Ascending aorta (tissue), 2 donors: ENCODE data around the gene HMG20A. TPM values are rescaled to one million over a fixed set of nuclear protein-coding genes. Genes with fewer than 3 reads are reported as not detected.

ENCODE experiments used
- DNase-seq, 2 donors: peaks; one replicate each; pipeline ENCODE4 v3.0.0-alpha.2; 2019; ENCODE audit warnings: low spot score in 2 of 2
- H3K27ac ChIP-seq, 2 donors: fragments of 200-600 bp; sonication (generic); one replicate each; pipeline ENCODE4 v1.5.1; 2016 to 2017; ENCODE audit warnings: mild to moderate bottlenecking in 1 of 2
- H3K27me3 ChIP-seq: fragments of 200-600 bp; sonication (generic); one replicate; pipeline ENCODE4 v1.5.1; 2017
- H3K36me3 ChIP-seq, 2 donors: fragments of 200-600 bp; sonication (generic); one replicate each; pipeline ENCODE4 v1.5.1; 2016
- H3K4me1 ChIP-seq, 2 donors: fragments of 200-600 bp; sonication (generic); one replicate each; pipeline ENCODE4 v1.5.1; 2016 to 2017; ENCODE audit warnings: mild to moderate bottlenecking in 1 of 2
- H3K4me3 ChIP-seq, 2 donors: fragments of 200-600 bp; sonication (generic); one replicate each; pipeline ENCODE4 v1.5.1; 2016 to 2017; ENCODE audit warnings: mild to moderate bottlenecking in 1 of 2
- H3K9me3 ChIP-seq, 2 donors: fragments of 200-600 bp; sonication (generic); one replicate each; pipeline ENCODE4 v1.5.1; 2016
- intact Hi-C: fragments of 100-400 bp; cut with DNase I; formaldehyde crosslinking; loops from one replicate; pipeline ENCODE4 v1.15.1; 2023
- total RNA-seq: library from RNA; depleted of rRNA; stranded (reverse); fragments of >200 nt; gene quantifications from one replicate; pipeline ENCODE4 v1.1.0, GENCODE V29; 2016
- TF ChIP-seq, protein P1 (sequence below), 3 experiments: fragments of 200-600 bp in 2 of 3; fragments of 450-650 bp in 1 of 3; sonication (generic) in 2 of 3; IDR thresholded peaks; one replicate each; pipeline ENCODE4 v1.5.1; 2016 to 2019; ENCODE audit warnings: antibody characterized with exemption in 3 of 3, mild to moderate bottlenecking in 1 of 3, moderate library complexity in 1 of 3

HMG20A gene
- total RNA-seq, 1 donor from 2014 or later = 17.7 TPM

DNA sequence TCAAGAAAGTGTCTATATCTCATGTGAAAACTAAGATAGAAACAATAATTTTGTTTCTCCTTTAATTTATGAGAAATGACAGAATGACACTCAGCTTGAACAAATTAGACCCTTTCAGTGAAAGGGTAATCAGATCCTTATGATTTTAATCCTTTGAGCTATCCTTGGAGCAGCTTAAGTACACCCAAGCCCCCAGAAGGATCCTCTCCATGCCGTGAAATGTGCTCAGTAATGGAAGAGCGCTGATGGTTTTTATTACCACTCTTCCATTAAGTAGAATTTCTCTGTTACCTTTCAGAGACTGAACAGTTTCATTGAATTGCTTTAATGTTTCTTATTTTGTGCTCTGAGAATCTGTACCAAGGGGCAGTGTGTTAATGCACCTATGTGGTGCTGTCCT lies 54.3 kb downstream of the HMG20A start:
- Histone ChIP-seq H3K9me3 (no peaks in the 10 kb centered on the region), H3K36me3 (peaks cover 24 to 57% of the 10 kb centered on the region in 2 donors), H3K27me3 (no peaks in the 10 kb centered on the region), H3K27ac (no peak overlapping the region), H3K4me1 (no peaks in the 10 kb centered on the region), H3K4me3 (no peak overlapping the region)
- TF ChIP-seq, protein P1, sequence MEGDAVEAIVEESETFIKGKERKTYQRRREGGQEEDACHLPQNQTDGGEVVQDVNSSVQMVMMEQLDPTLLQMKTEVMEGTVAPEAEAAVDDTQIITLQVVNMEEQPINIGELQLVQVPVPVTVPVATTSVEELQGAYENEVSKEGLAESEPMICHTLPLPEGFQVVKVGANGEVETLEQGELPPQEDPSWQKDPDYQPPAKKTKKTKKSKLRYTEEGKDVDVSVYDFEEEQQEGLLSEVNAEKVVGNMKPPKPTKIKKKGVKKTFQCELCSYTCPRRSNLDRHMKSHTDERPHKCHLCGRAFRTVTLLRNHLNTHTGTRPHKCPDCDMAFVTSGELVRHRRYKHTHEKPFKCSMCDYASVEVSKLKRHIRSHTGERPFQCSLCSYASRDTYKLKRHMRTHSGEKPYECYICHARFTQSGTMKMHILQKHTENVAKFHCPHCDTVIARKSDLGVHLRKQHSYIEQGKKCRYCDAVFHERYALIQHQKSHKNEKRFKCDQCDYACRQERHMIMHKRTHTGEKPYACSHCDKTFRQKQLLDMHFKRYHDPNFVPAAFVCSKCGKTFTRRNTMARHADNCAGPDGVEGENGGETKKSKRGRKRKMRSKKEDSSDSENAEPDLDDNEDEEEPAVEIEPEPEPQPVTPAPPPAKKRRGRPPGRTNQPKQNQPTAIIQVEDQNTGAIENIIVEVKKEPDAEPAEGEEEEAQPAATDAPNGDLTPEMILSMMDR (IDR thresholded peaks at IDR 0.05) = no peak
- intact Hi-C loops = no loop called here
- no peak for DNase-seq

DNA sequence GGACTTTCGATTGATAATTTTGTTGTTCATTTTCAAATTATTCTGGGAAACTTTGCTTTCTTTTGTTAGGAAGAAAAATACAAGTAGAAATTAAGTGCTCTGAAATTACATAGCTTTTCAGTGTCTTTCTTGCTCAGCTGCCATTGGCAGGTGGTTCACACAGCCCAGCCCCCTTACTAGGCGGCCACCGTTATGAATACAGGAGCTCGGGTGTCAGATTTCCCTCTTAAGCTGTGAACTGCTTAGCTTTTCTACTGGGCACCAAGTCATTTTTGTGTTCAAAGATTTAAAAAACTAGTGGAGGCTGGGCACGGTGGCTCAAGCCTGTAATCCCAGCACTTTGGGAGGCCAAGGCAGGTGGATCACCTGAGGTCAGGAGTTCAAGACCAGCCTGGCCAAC lies 55.2 kb downstream of the HMG20A start:
- Histone ChIP-seq H3K4me1 (no peaks in the 10 kb centered on the region), H3K36me3 (peaks cover 24 to 59% of the 10 kb centered on the region in 2 donors), H3K27me3 (no peaks in the 10 kb centered on the region), H3K9me3 (no peaks in the 10 kb centered on the region), H3K27ac (no peak overlapping the region), H3K4me3 (no peak overlapping the region)
- intact Hi-C loops = no loop called here
- TF ChIP-seq, protein P1 (IDR thresholded peaks at IDR 0.05) = no peak
- no peak for DNase-seq

DNA sequence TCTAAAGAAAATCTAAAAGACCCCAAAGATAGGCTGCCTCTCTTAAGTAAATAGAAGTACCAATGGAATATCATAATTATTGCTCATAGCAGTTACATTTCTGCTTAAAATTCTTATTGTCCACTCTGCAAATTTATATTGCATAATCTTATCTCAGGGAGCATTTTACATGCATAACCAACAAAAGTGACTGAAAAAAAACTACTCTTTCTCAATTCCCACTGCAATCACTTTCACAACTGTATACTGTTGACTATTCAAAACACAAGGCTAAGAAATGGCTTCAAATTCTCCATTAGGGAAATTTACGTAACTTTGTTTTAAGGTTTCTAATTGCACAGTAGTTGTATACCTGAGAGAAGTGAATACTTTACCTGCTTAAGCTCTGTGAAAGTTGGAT lies 56.3 kb downstream of the HMG20A start:
- Histone ChIP-seq H3K36me3 (peaks cover 19 to 48% of the 10 kb centered on the region in 2 donors), H3K9me3 (no peaks in the 10 kb centered on the region), H3K4me3 (no peak overlapping the region), H3K27ac (no peak overlapping the region), H3K4me1 (no peaks in the 10 kb centered on the region), H3K27me3 (no peaks in the 10 kb centered on the region)
- intact Hi-C loops = no loop called here
- TF ChIP-seq, protein P1 (IDR thresholded peaks at IDR 0.05) = no peak
- no peak for DNase-seq

DNA sequence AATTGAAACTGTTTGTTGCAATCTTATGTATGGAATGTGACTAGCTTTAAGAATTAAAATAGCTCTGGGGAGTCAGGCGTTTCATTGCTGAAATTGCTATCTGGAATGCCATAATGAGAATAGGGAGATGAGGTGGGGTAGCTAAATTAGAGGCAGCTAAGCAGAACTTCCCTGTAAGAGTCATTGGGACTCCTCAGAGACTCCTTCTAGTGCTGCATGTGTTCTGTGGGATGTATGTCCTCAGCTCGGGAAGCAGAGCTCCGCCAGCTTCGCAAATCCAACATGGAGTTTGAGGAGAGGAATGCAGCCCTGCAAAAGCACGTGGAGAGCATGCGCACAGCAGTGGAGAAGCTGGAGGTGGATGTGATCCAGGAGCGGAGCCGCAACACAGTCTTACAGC lies 57.4 kb downstream of the HMG20A start:
- no peak for DNase-seq
- TF ChIP-seq, protein P1 (IDR thresholded peaks at IDR 0.05) = no peak
- no peaks in the 10 kb centered on the region for H3K9me3 ChIP-seq
- intact Hi-C loops = no loop called here
- no peaks in the 10 kb centered on the region for H3K4me1 ChIP-seq
- peaks cover 15 to 37% of the 10 kb centered on the region in 2 donors for H3K36me3 ChIP-seq
- no peak overlapping the region for H3K27ac ChIP-seq
- H3K4me3 ChIP-seq = no peak overlapping the region
- H3K27me3 ChIP-seq = no peaks in the 10 kb centered on the region

DNA sequence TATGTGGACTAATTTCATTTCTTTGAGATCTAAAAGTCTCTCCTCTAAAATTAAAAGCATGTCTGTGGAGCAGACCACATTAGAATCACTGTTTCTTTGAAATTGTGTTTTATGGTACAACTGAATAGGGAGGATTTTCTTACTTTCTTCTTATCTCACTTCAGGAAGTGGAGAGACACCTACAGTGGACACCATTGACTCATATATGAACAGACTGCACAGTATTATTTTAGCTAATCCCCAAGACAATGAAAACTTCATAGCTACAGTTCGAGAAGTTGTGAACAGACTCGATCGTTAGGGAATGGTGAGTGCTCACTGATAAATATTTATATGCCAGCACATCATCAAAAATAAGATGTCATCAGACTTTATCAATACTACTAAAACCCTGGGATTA lies 58.3 kb downstream of the HMG20A start:
- Histone ChIP-seq H3K27me3 (no peaks in the 10 kb centered on the region), H3K9me3 (no peaks in the 10 kb centered on the region), H3K27ac (no peak overlapping the region), H3K36me3 (peaks cover 23 to 39% of the 10 kb centered on the region in 2 donors), H3K4me3 (no peak overlapping the region), H3K4me1 (no peaks in the 10 kb centered on the region)
- intact Hi-C loops = no loop called here
- TF ChIP-seq, protein P1 (IDR thresholded peaks at IDR 0.05) = no peak
- no peak for DNase-seq
